NCI-H1105 (cell line): Measurements from ENCODE around the gene RAD51B.
A peak's percentile ranks its signal among the peaks of the same experiment; 100 is the strongest.
"Not testable (repeated sequence)": the region's sequence is repeated elsewhere in the genome, so short reads cannot be mapped to it uniquely, and the experiment has no call there.

Source experiments
- DNase-seq: peaks from one replicate; lab custom pipeline; 2025; lab: John Stamatoyannopoulos, UW

Gene RAD51B

GRCh38 chr14:68655021-68655831, 835.6 kb downstream of the RAD51B start:
- DNase-seq: peak; percentile 16

- DNase-seq: no peak
These were observed 836.3 kb downstream of the RAD51B start for GRCh38 chr14:68655911-68656316.

GRCh38 chr14:68656452-68656851, 836.9 kb downstream of the RAD51B start:
- no peak for DNase-seq

- DNase-seq: no peak
These were observed 837.9 kb downstream of the RAD51B start for GRCh38 chr14:68657300-68658028.

GRCh38 chr14:68658029-68658509, 838.5 kb downstream of the RAD51B start:
- DNase-seq: no peak

- DNase-seq: no peak
These were observed 839.7 kb downstream of the RAD51B start for GRCh38 chr14:68658943-68659931.

- DNase-seq: no peak
These were observed 840.9 kb downstream of the RAD51B start for GRCh38 chr14:68660495-68660894.

- no peak for DNase-seq
These were observed 841.9 kb downstream of the RAD51B start for GRCh38 chr14:68661226-68662225.

- DNase-seq: no peak
These were observed 842.8 kb downstream of the RAD51B start for GRCh38 chr14:68662392-68662791.

- not testable (repeated sequence) for DNase-seq
These were observed 843.2 kb downstream of the RAD51B start for GRCh38 chr14:68662826-68663225.

- DNase-seq: no peak
These were observed 844.0 kb downstream of the RAD51B start for GRCh38 chr14:68663385-68664076.

GRCh38 chr14:68664225-68664681, 844.7 kb downstream of the RAD51B start:
- no peak for DNase-seq

- DNase-seq: no peak
These were observed 845.6 kb downstream of the RAD51B start for GRCh38 chr14:68665131-68665530.

GRCh38 chr14:68665792-68666204, 846.2 kb downstream of the RAD51B start:
- no peak for DNase-seq

GRCh38 chr14:68666236-68666635, 846.7 kb downstream of the RAD51B start:
- no peak for DNase-seq

- DNase-seq: no peak
These were observed 847.3 kb downstream of the RAD51B start for GRCh38 chr14:68666899-68667298.

GRCh38 chr14:68667313-68667791, 847.8 kb downstream of the RAD51B start:
- no peak for DNase-seq

- no peak for DNase-seq
These were observed 848.4 kb downstream of the RAD51B start for GRCh38 chr14:68668028-68668427.

GRCh38 chr14:68668531-68668930, 849.0 kb downstream of the RAD51B start:
- no peak for DNase-seq

- no peak for DNase-seq
These were observed 849.5 kb downstream of the RAD51B start for GRCh38 chr14:68669111-68669511.
